Measurements from ENCODE around the gene ZNF423. TPM values are rescaled to one million over a fixed set of nuclear protein-coding genes. Genes with fewer than 3 reads are reported as not detected.

Gene ZNF423
- total and polyA plus RNA-seq, 9 of the 15 experiments (the other 6 are each of a cell fraction or from before 2014, with no cell fraction given): not detected

DNA sequence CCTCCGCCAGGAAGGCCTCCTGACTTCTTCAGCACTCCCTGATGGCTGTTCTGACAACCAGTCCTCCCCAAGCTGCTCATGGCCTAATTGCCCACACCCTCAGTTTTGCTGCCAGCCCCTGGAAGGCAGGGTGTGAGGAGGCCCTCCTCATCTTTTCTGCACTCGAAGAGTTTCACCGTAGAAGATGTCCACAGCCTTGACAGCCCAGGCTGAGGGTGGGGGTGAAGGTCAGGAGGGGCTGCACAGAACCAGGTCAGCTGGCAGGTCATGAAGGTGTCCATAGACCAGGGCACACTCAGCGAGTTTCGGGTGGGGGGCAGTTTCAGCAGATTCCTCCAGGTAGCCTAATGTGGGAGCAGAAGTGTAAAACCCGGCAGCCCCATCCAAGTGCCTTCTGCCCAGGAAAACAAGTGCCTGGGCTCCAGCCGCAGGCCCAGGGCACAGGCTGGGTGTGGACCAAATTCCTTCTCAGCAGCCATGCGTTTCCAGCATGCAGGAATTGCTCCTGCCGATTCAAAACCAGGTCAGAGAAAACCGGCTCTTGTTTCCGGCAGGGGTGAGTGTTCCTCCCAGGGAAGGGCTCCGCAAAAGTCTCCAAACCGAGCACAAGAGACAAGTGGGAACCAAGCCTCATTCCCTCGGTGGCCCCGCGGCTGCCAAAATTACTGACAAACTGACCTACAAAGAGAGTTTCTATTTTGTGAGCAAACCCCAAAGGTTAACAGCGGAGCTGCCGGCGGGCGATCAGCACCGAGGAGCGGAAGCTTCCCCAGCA lies 253.5 kb downstream of the ZNF423 start:
- TF ChIP-seq HNRNPH1 (optimal IDR thresholded peaks at IDR 0.05; ENCODE audit: low read depth, low read length) (no peak), SMARCC2 (IDR thresholded peaks at IDR 0.05; ENCODE audit: low read depth) (no peak), BCL6 (CRISPR knock-in tag; IDR thresholded peaks at IDR 0.05) (no peak), PHB2 (IDR thresholded peaks at IDR 0.05; ENCODE audit: low read depth) (no peak), SP1 (CRISPR knock-in tag; IDR thresholded peaks at IDR 0.05) (no peak), ZFP36 (IDR thresholded peaks at IDR 0.05; ENCODE audit: low read depth, low read length, partially characterized antibody) (peak; percentile 69), SAFB (IDR thresholded peaks at IDR 0.05; ENCODE audit: borderline replicate concordance, low read depth, low read length) (no peak), ZKSCAN8 (CRISPR knock-in tag; IDR thresholded peaks at IDR 0.05) (0 out of 2 replicates have a peak, but pooled peaks have one; percentile 15)
- TF ChIP-seq, protein P1, sequence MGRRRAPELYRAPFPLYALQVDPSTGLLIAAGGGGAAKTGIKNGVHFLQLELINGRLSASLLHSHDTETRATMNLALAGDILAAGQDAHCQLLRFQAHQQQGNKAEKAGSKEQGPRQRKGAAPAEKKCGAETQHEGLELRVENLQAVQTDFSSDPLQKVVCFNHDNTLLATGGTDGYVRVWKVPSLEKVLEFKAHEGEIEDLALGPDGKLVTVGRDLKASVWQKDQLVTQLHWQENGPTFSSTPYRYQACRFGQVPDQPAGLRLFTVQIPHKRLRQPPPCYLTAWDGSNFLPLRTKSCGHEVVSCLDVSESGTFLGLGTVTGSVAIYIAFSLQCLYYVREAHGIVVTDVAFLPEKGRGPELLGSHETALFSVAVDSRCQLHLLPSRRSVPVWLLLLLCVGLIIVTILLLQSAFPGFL (CRISPR knock-in tag; IDR thresholded peaks at IDR 0.05): no peak
- no peak for ATAC-seq

More for the DNA sequence above, 253.5 kb downstream of the ZNF423 start:
- Histone ChIP-seq H3K9ac (ENCODE audit: insufficient read depth in 1 of 2, low read depth in 2 of 2, low read length in 2 of 2) (no peak overlapping the region), H3K9me3 (replicated peaks; ENCODE audit: control insufficient read depth, insufficient read depth, low read depth, low read length) (no peaks in the 10 kb centered on the region), H3K27me3 (ENCODE audit: control insufficient read depth in 2 of 2, insufficient read depth in 2 of 2, low read length in 2 of 2) (peaks cover 40 to 85% of the 10 kb centered on the region in 2 experiments; a peak in 4 of 5 replicates), H4K20me1 (replicated peaks; ENCODE audit: control insufficient read depth, insufficient read depth, low read length) (peaks cover 4% of the 10 kb centered on the region; the same call in 1 of the 2 replicates), H3K4me2 (ENCODE audit: insufficient read depth, low read length) (no peak overlapping the region), H2AFZ (ENCODE audit: low read depth, low read length) (no peak overlapping the region), H3K36me3 (ENCODE audit: control insufficient read depth, insufficient read depth, low read length) (no peaks in the 10 kb centered on the region), H3K27ac (ENCODE audit: extremely low read depth, low read depth, low read length) (no peak overlapping the region), H3K4me1 (replicated peaks in 1 of 2; ENCODE audit: control insufficient read depth in 2 of 2, insufficient read depth in 2 of 2, low read length in 2 of 2) (no peaks in the 10 kb centered on the region), H3K79me2 (ENCODE audit: control insufficient read depth, insufficient read depth, low read length) (no peaks in the 10 kb centered on the region), H3K4me3 (no peak overlapping the region), H3K9me1 (ENCODE audit: control insufficient read depth, insufficient read depth, low read length) (no peaks in the 10 kb centered on the region)
- intact Hi-C loops (cut with micrococcal nuclease) (no loop called here), in situ Hi-C loops (cut with MboI) (no loop called here)
- CTCF ChIA-PET (ENCODE audit: low intra/inter-chr PET ratio): no interaction called here
- BruUV-seq (replicated peaks): no TSS peak
- WGBS (ENCODE audit: insufficient coverage, low coverage, missing lambda C conversion rate): 8% methylated on average over 22 of the region's 22 CpGs
- DNase-seq (ENCODE audit: extremely low read depth in 1 of 4, low spot score in 3 of 4) (no peak), FAIRE-seq (no peak)
- POLR2A ChIA-PET: no interaction called here
